ENCODE results near the gene ITSN2.

The ITSN2 gene

GRCh38 chr2:24164416-24164973, 195.8 kb downstream of the ITSN2 start:
- peak; percentile 69 for TF ChIP-seq CTCF (IDR thresholded peaks at IDR 0.05; ENCODE audit: low read depth, low read length, missing control alignments)
- no peak overlapping the region for H3K4me3 ChIP-seq (replicated peaks; ENCODE audit: low read depth, low read length)
- no peak for DNase-seq (ENCODE audit: extremely low read depth, low read depth)

- H3K4me3 ChIP-seq (replicated peaks; ENCODE audit: low read depth, low read length), result no peak overlapping the region
- TF ChIP-seq CTCF (IDR thresholded peaks at IDR 0.05; ENCODE audit: low read depth, low read length, missing control alignments), result no peak
- DNase-seq (ENCODE audit: extremely low read depth, low read depth), result no peak
Measured at GRCh38 chr2:24163601-24164000, 196.7 kb downstream of the ITSN2 start.

- no peak overlapping the region for H3K4me3 ChIP-seq (replicated peaks; ENCODE audit: low read depth, low read length)
- TF ChIP-seq CTCF (IDR thresholded peaks at IDR 0.05; ENCODE audit: low read depth, low read length, missing control alignments), result no peak
- DNase-seq (ENCODE audit: extremely low read depth, low read depth), result no peak
Measured at GRCh38 chr2:24163186-24163585, 197.2 kb downstream of the ITSN2 start.

- DNase-seq (ENCODE audit: extremely low read depth, low read depth), result no peak
- H3K4me3 ChIP-seq (replicated peaks; ENCODE audit: low read depth, low read length), result no peak overlapping the region
- TF ChIP-seq CTCF (IDR thresholded peaks at IDR 0.05; ENCODE audit: low read depth, low read length, missing control alignments), result no peak
Measured at GRCh38 chr2:24162494-24162893, 197.8 kb downstream of the ITSN2 start.

GRCh38 chr2:24160761-24161160, 199.6 kb downstream of the ITSN2 start:
- TF ChIP-seq CTCF (IDR thresholded peaks at IDR 0.05; ENCODE audit: low read depth, low read length, missing control alignments), result no peak
- no peak for DNase-seq (ENCODE audit: extremely low read depth, low read depth)
- H3K4me3 ChIP-seq (replicated peaks; ENCODE audit: low read depth, low read length), result no peak overlapping the region

- TF ChIP-seq CTCF (IDR thresholded peaks at IDR 0.05; ENCODE audit: low read depth, low read length, missing control alignments), result no peak
- no peak overlapping the region for H3K4me3 ChIP-seq (replicated peaks; ENCODE audit: low read depth, low read length)
- DNase-seq (ENCODE audit: extremely low read depth, low read depth), result no peak
Measured at GRCh38 chr2:24159708-24160107, 200.6 kb downstream of the ITSN2 start.

GRCh38 chr2:24158131-24158530, 202.2 kb downstream of the ITSN2 start:
- H3K4me3 ChIP-seq (replicated peaks; ENCODE audit: low read depth, low read length), result no peak overlapping the region
- TF ChIP-seq CTCF (IDR thresholded peaks at IDR 0.05; ENCODE audit: low read depth, low read length, missing control alignments), result no peak
- DNase-seq (ENCODE audit: extremely low read depth, low read depth), result no peak

Measured in HFF-Myc (cell line).